Activated CD8-positive, alpha-beta T cell treated with anti-CD3 and anti-CD28 coated beads for 36 hours (primary cell): ENCODE results near the gene COL5A1. TPM values are rescaled to one million over a fixed set of nuclear protein-coding genes. Genes with fewer than 3 reads are reported as not detected.
A peak's percentile ranks its signal among the peaks of the same experiment; 100 is the strongest.

Source experiments
- ATAC-seq: fragments of 200-7000 bp; cut with Tn5 transposase; one replicate; pipeline ENCODE4 v1.10.0; 2021; ENCODE audit warnings: mild to moderate bottlenecking, moderate library complexity
- CTCF ChIA-PET: fragments of 350-600 bp; sonication (Branson Sonifier 250); formaldehyde crosslinking; loops from one replicate; lab custom pipeline; 2021; ENCODE audit warnings: antibody characterized with exemption; lab: Charles Lee
- POLR2A ChIA-PET: fragments of 350-600 bp; sonication (Branson Sonifier 250); formaldehyde crosslinking; loops from one replicate; lab custom pipeline; 2021; ENCODE audit warnings: antibody characterized with exemption; lab: Charles Lee
- DNase-seq: peaks from one replicate; pipeline ENCODE4 v3.0.0-alpha.2; 2020
- H3K27ac Mint-ChIP-seq: one replicate; pipeline ENCODE4 v1.8.0; 2021; ENCODE audit warnings: mild to moderate bottlenecking, mixed read lengths
- H3K27me3 Mint-ChIP-seq: one replicate; pipeline ENCODE4 v1.8.0; 2021; ENCODE audit warnings: mixed read lengths
- H3K36me3 Mint-ChIP-seq: one replicate; pipeline ENCODE4 v1.8.0; 2021; ENCODE audit warnings: low read depth, mixed read lengths
- H3K4me1 Mint-ChIP-seq: one replicate; pipeline ENCODE4 v1.8.0; 2021; ENCODE audit warnings: low read depth, mixed read lengths
- H3K4me3 Mint-ChIP-seq: one replicate; pipeline ENCODE4 v1.8.0; 2021; ENCODE audit warnings: mild to moderate bottlenecking, moderate library complexity, mixed read lengths
- H3K9me3 Mint-ChIP-seq: one replicate; pipeline ENCODE4 v1.8.0; 2021; ENCODE audit warnings: mixed read lengths
- intact Hi-C: fragments of 100-400 bp; cut with micrococcal nuclease; formaldehyde crosslinking; loops from one replicate; pipeline ENCODE4 v1.10.0; 2022
- total RNA-seq, 2 experiments: library from RNA; stranded (reverse); gene quantifications; one replicate each; pipeline ENCODE4 v1.2.3, GENCODE V29; 2021
- TF ChIP-seq, protein P1 (sequence below): fragments of 200-600 bp; IDR thresholded peaks from one replicate; pipeline ENCODE4 v1.8.0; 2022; ENCODE audit warnings: antibody characterized with exemption, mild to moderate bottlenecking

The COL5A1 gene
- total RNA-seq, 2 experiments from 2014 or later: 0.29 to 0.34 TPM

DNA sequence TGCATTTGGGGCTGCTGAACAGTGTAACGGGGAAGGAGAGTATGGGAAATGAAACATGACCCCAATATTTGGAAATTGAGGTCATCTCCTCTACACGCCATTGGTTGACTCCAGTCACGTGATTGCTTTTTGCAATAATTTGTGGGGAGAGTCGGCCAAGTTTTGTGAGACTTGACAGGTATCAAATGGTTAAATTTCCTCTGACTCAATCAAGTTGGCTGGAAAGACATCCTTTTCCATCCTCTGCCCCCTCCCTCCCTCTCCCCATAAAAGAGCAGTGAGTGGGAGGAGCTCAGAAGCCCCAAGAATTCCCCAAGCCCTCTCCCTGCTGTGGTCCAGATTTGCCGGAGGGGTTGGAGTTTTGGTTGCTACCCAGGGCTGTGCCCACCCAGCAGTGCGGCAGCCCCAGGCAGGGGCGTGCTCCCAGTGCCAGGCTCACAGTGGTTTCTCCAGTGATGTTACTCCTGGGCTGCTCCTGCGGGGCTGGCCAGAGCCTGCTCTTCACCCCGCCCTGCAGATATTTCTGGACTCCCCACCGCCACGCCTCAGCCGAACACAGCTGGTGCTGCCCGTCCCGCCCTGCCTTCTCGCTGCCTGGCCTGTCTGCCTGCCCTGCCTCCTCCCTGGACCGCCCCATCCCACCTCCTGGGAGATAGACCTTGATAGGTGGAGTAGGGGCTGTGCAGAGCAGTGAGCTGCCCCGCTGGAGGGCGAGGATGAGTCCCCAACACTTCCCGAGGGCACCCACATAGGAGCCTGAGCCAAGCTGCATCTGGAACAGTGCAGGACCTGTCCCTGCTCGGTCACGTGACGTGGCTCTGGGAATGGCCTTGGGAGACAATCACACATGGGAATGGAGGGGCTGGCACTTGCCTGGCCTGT, 3.4 kb downstream of the COL5A1 start:
- no peak for DNase-seq
- ChIA-PET CTCF (interaction anchor here (1.7 kb wide), 1 partner anchor 44 kb away, joined by 3 read pairs; no protein-coding TSS in a partner anchor), POLR2A (no interaction called here)
- Mint-ChIP-seq H3K27me3 (peaks cover 15% of the 10 kb centered on the region), H3K4me3 (no peak overlapping the region), H3K9me3 (no peaks in the 10 kb centered on the region), H3K27ac (no peak overlapping the region), H3K36me3 (no peaks in the 10 kb centered on the region), H3K4me1 (no peaks in the 10 kb centered on the region)
- intact Hi-C loops: no loop called here
- TF ChIP-seq, protein P1, sequence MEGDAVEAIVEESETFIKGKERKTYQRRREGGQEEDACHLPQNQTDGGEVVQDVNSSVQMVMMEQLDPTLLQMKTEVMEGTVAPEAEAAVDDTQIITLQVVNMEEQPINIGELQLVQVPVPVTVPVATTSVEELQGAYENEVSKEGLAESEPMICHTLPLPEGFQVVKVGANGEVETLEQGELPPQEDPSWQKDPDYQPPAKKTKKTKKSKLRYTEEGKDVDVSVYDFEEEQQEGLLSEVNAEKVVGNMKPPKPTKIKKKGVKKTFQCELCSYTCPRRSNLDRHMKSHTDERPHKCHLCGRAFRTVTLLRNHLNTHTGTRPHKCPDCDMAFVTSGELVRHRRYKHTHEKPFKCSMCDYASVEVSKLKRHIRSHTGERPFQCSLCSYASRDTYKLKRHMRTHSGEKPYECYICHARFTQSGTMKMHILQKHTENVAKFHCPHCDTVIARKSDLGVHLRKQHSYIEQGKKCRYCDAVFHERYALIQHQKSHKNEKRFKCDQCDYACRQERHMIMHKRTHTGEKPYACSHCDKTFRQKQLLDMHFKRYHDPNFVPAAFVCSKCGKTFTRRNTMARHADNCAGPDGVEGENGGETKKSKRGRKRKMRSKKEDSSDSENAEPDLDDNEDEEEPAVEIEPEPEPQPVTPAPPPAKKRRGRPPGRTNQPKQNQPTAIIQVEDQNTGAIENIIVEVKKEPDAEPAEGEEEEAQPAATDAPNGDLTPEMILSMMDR: no peak
- ATAC-seq: no peak

DNA sequence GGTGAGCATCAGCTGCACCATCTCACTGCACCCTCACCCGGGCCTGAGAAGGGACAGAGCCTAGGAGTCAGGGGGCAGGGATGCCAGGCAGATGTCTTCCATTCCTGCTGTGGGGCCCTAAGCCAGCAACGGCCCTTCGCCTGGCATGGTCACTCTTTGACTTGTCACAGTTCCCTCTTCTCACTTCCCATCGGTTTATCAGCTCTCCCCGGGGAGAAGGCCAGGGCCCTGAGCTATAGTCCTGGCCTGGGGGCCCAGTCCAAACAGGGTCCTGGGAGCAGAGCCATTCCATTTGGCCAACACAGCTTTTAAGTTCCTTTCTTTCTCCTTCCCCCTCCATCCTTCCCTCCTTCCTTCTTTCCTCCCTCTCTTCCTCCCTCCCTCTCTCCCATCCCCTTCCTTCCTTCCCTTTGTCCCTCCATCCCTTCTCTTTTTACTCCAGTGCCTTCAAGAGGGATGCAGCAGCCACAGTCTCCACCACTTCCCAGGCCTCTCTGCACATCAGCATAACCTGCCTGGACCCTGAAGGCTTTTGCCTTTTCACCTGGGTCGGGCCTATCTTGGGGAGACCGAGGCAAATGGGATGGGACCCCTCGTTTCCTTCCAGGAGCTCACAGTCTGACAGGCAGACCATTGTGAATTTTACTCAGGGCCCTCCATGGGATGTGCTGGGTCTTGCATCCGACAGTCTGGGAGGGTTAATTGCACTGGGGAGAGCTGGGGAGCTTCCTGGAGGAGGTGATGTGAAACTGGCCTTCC, 4.2 kb downstream of the COL5A1 start:
- ATAC-seq (no peak), DNase-seq (no peak)
- Mint-ChIP-seq H3K9me3 (no peaks in the 10 kb centered on the region), H3K4me3 (no peak overlapping the region), H3K27ac (no peak overlapping the region), H3K27me3 (peaks cover 11% of the 10 kb centered on the region), H3K36me3 (no peaks in the 10 kb centered on the region), H3K4me1 (no peaks in the 10 kb centered on the region)
- TF ChIP-seq, protein P1: no peak
- POLR2A ChIA-PET: no interaction called here
- CTCF ChIA-PET: interaction anchor here (1.5 to 1.7 kb wide), 2 partner anchors 25 to 43 kb away, joined by 3 to 5 read pairs; no protein-coding TSS in a partner anchor
- intact Hi-C loops: no loop called here

GRCh38 chr9:134647359-134648080, 5.9 kb downstream of the COL5A1 start:
- H3K4me3 Mint-ChIP-seq: no peak overlapping the region
- H3K27ac Mint-ChIP-seq: no peak overlapping the region
- H3K36me3 Mint-ChIP-seq: no peaks in the 10 kb centered on the region
- CTCF ChIA-PET: interaction anchor here (1.5 kb wide), 1 partner anchor 23 kb away, joined by 5 read pairs; no protein-coding TSS in a partner anchor
- TF ChIP-seq, protein P1: no peak
- H3K27me3 Mint-ChIP-seq: peaks cover 7% of the 10 kb centered on the region
- POLR2A ChIA-PET: no interaction called here
- intact Hi-C loops: no loop called here
- H3K4me1 Mint-ChIP-seq: no peaks in the 10 kb centered on the region
- ATAC-seq: no peak
- DNase-seq: no peak
- no peaks in the 10 kb centered on the region for H3K9me3 Mint-ChIP-seq

DNA sequence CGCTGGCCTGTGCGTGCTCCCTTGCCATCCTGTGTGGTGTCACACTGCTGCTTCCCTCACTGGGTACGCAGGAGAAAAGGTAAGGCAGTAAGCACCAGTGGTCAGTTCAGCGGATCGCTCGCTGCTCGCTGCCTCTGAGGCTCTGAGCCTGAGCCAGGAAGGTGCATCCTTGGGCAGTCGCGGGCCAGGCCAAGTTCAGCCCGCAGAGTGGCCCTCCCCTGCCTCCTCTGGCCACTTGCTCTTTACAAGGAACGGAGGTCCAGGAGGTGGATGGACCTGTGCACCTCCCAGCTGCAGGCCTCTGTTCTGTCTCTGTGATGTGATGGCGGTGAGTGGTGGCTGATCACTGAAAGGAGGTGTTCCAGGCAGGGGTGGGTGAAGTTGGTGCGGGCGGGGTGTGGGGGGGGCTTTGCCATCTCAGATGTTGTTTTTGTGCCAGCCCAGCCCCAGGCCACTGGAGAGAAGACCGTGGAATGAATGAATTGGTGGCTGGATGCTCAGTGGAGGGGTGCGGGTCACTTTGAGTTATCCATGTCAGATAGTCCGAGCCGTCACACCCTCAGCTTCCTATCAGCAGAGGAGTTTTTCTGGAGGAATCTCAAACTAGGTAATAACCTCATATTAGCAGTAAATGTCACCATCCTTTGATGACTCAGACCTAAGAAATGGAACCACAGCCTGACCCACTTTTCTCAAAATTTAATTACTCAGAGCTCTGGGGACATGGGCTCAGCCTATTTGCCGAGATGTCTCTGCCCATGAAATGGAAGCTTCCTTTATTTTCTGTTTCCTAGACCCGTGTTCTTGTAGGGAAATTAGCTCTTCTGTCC, 7.3 kb downstream of the COL5A1 start:
- ATAC-seq: peak; percentile 45
- POLR2A ChIA-PET: no interaction called here

More for the DNA sequence above, 7.3 kb downstream of the COL5A1 start:
- DNase-seq: no peak
- Mint-ChIP-seq H3K27ac (no peak overlapping the region), H3K27me3 (no peaks in the 10 kb centered on the region), H3K4me3 (no peak overlapping the region), H3K36me3 (no peaks in the 10 kb centered on the region), H3K4me1 (no peaks in the 10 kb centered on the region), H3K9me3 (no peaks in the 10 kb centered on the region)
- CTCF ChIA-PET: no interaction called here
- TF ChIP-seq, protein P1: no peak
- intact Hi-C loops: no loop called here
